ENCODE results near the gene LENG8. TPM values are rescaled to one million over a fixed set of nuclear protein-coding genes. Genes with fewer than 3 reads are reported as not detected.

The LENG8 gene
- total and polyA plus RNA-seq, 2 of the 13 experiments (the other 11 are each of a cell fraction or from before 2014, with no cell fraction given), result 14.3 to 41.9 TPM

DNA sequence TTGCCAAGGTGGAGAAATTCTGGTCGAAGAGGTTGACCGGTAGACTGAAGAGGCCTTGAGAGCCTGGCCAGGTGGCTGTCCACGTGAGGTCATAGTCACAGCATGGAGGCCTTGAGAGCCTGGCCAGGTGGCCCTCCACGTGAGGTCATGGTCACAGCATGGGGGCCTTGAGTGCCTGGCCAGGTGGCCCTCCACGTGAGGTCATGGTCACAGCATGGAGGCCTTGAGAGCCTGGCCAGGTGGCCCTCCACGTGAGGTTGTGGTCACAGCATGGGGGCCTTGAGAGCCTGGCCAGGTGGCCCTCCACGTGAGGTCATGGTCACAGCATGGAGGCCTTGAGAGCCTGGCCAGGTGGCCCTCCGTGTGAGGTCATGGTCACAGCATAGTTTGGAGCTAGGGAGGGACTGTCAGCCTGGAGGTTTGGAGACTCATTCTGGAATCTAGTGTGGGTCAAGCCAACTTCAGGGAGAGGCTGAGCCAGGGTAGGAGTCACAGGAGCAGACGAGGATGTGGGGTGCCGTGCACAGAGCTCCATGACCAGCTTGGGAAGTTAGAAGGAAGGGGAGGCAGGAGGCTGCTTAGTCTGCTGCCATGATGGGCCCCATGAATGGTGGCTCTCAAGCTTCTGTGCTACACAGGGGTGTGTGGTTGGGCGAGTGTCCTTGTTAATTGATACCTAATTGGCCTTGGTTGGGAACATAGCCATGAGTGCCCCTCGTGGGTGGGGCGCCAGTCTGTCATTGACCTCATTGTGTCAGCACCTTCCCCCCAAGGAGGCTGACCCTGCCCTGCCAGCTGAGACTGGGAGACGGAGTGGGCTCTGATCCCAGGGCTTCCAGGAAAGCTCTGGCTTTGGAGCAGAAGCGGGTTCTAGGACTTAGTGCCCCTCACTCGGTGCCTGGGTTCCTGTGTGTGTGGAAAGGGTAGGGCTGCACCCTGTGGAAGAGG, 10.6 kb downstream of the LENG8 start:
- Histone ChIP-seq H3K27me3 (ENCODE audit: control insufficient read depth in 1 of 2, insufficient read depth in 2 of 2, low read length in 2 of 2) (no peaks in the 10 kb centered on the region), H2AFZ (ENCODE audit: low read length) (no peak overlapping the region), H3K36me3 (replicated peaks in 1 of 2; ENCODE audit: control insufficient read depth in 1 of 2, insufficient read depth in 2 of 2, low read length in 2 of 2) (peaks cover 35 to 60% of the 10 kb centered on the region in 2 experiments), H3K4me2 (ENCODE audit: low read depth, low read length) (no peak overlapping the region), H3K79me2 (ENCODE audit: insufficient read depth, low read length) (peaks cover 12% of the 10 kb centered on the region), H3K9ac (ENCODE audit: insufficient read depth, low read depth, low read length) (no peak overlapping the region), H3K27ac (ENCODE audit: extremely low read length, insufficient read depth, low read length) (no peak overlapping the region), H3K9me3 (ENCODE audit: low read length) (no peaks in the 10 kb centered on the region), H3K4me3 (replicated peaks in 1 of 3; ENCODE audit: insufficient read depth in 1 of 3, low read depth in 2 of 3, low read length in 3 of 3) (no peak overlapping the region), H3K4me1 (ENCODE audit: insufficient read depth, low read length) (peaks cover 21% of the 10 kb centered on the region), H4K20me1 (ENCODE audit: insufficient read depth, low read length) (peaks cover 10% of the 10 kb centered on the region; the same call in 1 of the 2 replicates)
- intact Hi-C loops (cut with micrococcal nuclease; ENCODE audit: unreplicated experiment), result no loop called here
- in situ Hi-C loops (cut with HindIII; ENCODE audit: extremely low pct_ligation_motif_present, low pct_unique_long_range_greater_than_20kb), result no loop called here
- WGBS (ENCODE audit: low lambda C conversion rate), result 88% methylated on average over 7 of the region's 16 CpGs
- no peak for DNase-seq (ENCODE audit: low spot score)
- POLR2A ChIA-PET, result interaction anchor here (1.4 to 3.5 kb wide), 2 partner anchors 11 to 323 kb away, joined by 3 to 18 read pairs; partner anchors contain the start of gene LENG8
- no TSS peak for BruUV-seq (replicated peaks)
- no peak for FAIRE-seq
- CTCF ChIA-PET (ENCODE audit: low intra/inter-chr PET ratio, low total read pairs), result no interaction called here
- ATAC-seq, result no peak
- TF ChIP-seq, protein P1, sequence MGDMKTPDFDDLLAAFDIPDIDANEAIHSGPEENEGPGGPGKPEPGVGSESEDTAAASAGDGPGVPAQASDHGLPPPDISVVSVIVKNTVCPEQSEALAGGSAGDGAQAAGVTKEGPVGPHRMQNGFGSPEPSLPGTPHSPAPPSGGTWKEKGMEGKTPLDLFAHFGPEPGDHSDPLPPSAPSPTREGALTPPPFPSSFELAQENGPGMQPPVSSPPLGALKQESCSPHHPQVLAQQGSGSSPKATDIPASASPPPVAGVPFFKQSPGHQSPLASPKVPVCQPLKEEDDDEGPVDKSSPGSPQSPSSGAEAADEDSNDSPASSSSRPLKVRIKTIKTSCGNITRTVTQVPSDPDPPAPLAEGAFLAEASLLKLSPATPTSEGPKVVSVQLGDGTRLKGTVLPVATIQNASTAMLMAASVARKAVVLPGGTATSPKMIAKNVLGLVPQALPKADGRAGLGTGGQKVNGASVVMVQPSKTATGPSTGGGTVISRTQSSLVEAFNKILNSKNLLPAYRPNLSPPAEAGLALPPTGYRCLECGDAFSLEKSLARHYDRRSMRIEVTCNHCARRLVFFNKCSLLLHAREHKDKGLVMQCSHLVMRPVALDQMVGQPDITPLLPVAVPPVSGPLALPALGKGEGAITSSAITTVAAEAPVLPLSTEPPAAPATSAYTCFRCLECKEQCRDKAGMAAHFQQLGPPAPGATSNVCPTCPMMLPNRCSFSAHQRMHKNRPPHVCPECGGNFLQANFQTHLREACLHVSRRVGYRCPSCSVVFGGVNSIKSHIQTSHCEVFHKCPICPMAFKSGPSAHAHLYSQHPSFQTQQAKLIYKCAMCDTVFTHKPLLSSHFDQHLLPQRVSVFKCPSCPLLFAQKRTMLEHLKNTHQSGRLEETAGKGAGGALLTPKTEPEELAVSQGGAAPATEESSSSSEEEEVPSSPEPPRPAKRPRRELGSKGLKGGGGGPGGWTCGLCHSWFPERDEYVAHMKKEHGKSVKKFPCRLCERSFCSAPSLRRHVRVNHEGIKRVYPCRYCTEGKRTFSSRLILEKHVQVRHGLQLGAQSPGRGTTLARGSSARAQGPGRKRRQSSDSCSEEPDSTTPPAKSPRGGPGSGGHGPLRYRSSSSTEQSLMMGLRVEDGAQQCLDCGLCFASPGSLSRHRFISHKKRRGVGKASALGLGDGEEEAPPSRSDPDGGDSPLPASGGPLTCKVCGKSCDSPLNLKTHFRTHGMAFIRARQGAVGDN (CRISPR knock-in tag; IDR thresholded peaks at IDR 0.05), result peak; percentile 36
- TF ChIP-seq ZNF20 (CRISPR knock-in tag; IDR thresholded peaks at IDR 0.05) (no peak), CREB1 (IDR thresholded peaks at IDR 0.05) (0 out of 2 replicates have a peak, but pooled peaks have one; percentile 43), CREB1 (CRISPR knock-in tag; IDR thresholded peaks at IDR 0.05) (no peak), ZFP91 (CRISPR knock-in tag; IDR thresholded peaks at IDR 0.05; ENCODE audit: borderline replicate concordance) (0 out of 2 replicates have a peak, but pooled peaks have one; percentile 13), RBM22 (optimal IDR thresholded peaks at IDR 0.05; ENCODE audit: low read length) (peak; percentile 54), RBFOX2 (IDR thresholded peaks at IDR 0.05; ENCODE audit: low read depth, low read length) (peak; percentile 27; the same call in 1 of the 2 replicates), RARA (CRISPR knock-in tag; IDR thresholded peaks at IDR 0.05) (0 out of 2 replicates have a peak, but pooled peaks have one; percentile 20), HOXA9 (CRISPR knock-in tag; IDR thresholded peaks at IDR 0.05; ENCODE audit: borderline replicate concordance) (no peak), CENPT (CRISPR knock-in tag; IDR thresholded peaks at IDR 0.05; ENCODE audit: low read depth) (0 out of 2 replicates have a peak, but pooled peaks have one; percentile 6)
- TF ChIP-seq, protein P2, sequence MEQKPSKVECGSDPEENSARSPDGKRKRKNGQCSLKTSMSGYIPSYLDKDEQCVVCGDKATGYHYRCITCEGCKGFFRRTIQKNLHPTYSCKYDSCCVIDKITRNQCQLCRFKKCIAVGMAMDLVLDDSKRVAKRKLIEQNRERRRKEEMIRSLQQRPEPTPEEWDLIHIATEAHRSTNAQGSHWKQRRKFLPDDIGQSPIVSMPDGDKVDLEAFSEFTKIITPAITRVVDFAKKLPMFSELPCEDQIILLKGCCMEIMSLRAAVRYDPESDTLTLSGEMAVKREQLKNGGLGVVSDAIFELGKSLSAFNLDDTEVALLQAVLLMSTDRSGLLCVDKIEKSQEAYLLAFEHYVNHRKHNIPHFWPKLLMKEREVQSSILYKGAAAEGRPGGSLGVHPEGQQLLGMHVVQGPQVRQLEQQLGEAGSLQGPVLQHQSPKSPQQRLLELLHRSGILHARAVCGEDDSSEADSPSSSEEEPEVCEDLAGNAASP (CRISPR knock-in tag; IDR thresholded peaks at IDR 0.05; ENCODE audit: borderline replicate concordance), result 0 out of 2 replicates have a peak, but pooled peaks have one; percentile 33

Measured in HepG2 (cell line).